Activated CD8-positive, alpha-beta memory T cell treated with anti-CD3 and anti-CD28 coated beads for 1 hour (primary cell): ENCODE data around the gene GNGT1.

Experiments
- DNase-seq, 2 donors: peaks; one replicate each; pipeline ENCODE4 v3.0.0-alpha.2; 2020; ENCODE audit warnings: low read depth in 1 of 2; ENCODE audit errors: extremely low read depth in 1 of 2

GNGT1 gene

DNA sequence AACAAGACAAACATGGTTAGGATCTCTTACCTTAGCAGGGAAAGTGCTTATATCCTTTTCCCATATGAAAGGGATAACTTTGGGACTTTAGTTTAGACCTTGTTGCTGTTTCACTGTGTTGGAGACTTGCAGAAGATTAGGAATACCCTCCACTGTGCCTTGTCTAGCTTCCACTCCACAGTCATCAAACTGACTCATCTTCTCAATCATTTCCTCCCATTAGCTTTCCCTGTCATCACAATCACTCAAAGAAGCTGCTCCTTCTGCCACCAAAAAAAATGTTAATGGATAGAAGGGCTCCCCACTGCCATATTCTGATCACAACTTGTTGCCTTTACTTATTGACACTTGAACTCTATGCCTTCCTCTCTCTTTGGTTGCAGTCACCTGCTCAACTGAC lies 31.9 kb downstream of the GNGT1 start:
- no peak for DNase-seq

DNA sequence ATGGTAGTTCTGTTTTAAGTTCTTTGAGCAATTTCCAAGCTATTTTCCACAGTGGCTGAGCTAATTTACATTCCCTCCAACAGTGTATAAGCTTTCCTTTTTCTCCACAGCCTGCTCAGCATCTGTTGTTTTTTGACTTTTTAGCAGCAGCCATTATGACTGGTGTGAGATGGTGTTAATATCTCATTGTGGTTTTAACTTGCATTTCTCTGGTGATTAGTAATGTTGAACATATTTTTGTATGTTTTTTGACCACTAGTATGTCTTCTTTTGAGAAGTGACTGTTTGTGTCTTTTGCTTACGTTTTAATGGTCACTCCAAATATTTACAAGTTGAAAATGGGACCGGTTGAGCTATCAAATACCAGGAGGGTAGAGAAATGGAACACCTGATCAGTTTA lies 35.6 kb downstream of the GNGT1 start:
- no peak for DNase-seq

DNA sequence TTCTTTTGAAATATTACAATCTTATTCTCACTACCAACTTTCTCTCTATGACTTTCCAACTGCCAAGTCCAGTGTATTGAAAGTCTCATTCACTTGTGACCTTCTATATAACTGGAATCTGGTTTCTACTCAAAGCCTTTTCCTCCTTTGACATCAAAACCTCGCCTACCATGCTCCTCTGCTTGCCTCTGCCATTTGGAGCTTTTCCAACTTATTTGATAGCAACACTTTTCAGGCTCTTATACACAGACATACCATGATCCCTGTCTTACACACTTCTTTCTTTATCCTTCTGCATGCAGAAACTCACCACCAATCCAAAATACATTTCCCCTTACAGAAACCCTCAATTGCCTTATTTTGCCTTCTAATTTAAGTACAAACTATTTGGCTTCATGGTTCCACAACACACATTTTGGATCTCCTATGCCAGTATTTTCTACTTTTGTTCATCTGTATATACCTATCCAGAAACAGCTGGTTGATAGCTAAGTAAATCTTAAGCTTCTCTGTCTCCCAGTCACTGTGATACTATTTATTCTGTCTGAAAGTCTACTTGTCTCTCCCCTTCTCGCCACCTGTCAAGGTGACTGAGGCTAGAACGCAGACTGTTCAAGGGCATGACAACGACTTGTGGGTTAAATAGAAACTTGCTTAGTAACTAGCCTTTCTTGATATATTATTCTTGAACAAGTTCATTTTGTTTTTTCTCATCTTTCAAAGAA lies 37.6 kb downstream of the GNGT1 start:
- DNase-seq = no peak

DNA sequence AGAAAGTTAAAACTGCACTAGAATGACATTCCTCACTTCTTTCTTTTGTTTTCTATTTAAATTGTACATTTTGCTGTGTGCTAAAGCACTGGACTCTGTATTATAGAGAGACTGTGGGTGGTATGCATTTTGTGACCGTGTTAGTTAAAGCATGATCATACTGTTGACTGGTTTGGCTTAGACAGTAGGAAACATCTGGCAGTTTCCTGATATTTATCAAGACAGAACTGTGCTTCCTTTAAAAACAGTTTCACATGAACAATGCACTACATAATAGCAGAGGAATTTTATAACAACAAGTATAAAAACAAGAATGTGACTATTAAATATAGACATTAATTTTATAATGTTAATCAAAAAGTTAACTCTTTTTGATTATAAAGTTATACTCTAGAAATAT lies 38.3 kb downstream of the GNGT1 start:
- DNase-seq = no peak

DNA sequence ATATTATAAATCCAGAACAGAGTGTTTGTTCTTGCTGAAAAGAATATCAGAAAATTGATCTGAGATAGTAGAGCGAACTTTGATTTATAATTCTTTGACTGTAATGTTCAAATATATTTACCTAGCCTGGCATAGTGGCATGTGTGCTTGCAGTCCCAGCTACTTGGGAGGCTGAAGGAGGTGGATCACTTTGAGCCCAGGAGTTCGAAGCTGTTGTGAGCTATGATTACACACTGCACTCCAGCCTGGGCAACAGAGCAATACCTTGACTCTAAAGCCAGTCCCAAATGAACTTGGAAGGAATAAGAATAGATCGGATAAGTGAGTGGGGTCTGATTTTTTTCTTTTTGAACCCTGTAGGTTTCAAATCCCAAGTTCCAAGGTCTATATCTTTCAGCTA lies 38.7 kb downstream of the GNGT1 start:
- no peak for DNase-seq

DNA sequence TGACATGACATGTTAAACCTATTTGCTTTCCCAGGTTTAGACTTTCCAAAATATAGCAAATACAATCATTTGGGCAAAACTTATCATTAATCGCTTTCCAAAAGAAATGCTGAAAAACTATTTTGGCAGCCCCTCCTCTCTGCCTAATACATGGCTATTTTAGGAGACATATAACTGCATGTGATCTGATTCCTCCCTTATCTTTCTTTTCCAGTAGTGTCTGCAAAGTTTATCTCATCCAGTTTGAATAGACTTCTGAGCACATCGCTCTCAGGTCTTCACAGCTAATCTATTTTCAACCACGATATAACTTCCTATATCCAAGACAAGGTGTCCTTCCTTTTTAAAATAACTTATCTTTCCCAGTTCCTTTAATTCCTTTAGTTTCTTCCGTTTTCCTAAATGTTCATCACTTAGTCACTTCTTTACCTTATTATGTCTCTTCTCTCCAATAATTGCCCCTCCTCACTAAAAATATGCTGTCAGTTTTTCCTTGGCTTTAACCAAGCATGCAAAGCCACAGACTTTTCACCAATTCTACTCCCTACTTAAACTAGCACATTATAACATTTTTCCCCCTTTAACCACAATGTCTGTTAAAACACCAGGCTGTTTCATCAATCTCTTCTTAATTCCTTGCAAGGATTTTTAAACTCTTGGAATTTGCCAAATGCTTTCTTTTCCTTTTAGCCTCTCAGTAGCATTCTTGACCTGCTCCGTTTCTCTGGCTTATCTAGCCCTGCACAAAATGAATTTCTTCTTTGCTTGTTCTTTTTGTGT lies 39.6 kb downstream of the GNGT1 start:
- no peak for DNase-seq

DNA sequence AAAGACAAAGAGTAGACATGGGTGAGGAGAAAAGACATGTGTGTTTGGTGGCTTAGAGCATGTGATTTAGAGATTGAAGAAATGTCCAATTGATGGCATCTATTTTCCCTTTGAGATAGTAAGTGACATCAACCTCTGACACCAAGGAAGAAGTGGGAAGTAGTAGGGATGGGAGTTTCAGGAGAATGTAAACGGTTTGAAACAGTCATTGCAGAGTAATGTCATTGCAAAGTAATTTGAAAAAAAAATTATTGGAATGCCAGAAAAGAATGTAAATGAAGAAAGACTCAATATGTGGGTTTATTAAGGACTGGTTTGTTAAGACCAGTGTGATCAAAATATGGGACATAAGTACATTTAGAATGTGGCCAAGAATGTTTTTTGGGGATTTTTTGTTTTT lies 41.7 kb downstream of the GNGT1 start:
- DNase-seq = no peak

DNA sequence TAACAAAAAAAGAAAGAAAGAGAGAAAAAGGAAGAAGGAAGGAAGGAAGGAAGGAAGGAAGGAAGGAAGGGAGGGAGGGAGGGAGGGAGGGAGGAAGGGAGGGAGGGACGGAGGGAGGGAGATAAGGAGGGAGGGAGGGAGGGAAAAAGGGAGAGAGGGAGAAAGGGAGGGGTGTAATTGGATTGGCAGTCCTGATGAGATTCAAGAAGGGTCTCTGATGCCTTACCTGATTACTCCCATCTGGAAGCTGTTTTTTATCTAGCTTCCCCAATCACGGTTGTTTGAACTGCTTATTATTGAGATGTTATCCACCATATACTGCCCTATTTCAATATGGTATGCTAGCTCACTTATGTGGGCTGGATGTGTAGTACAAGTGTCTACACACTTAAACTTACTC lies 42.5 kb downstream of the GNGT1 start:
- DNase-seq = no peak

DNA sequence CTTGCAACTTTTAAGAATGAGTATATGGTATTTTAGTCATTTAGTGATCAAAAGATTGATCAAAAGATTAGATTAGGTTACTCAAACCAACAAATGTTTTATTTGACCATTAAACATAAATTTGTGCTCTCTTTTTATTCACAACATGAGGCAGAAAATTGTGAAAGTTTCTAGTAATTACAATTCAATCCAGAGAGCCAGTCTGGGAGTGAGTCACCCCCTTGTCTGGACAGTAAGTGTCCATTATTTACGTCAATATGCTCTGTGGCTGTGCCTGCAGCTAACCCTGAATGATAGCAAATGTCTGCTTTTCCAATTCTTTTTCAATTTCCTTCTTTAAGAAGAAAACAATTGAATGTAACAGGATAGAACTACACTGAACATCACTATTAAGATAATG lies 43.1 kb downstream of the GNGT1 start:
- DNase-seq = no peak

DNA sequence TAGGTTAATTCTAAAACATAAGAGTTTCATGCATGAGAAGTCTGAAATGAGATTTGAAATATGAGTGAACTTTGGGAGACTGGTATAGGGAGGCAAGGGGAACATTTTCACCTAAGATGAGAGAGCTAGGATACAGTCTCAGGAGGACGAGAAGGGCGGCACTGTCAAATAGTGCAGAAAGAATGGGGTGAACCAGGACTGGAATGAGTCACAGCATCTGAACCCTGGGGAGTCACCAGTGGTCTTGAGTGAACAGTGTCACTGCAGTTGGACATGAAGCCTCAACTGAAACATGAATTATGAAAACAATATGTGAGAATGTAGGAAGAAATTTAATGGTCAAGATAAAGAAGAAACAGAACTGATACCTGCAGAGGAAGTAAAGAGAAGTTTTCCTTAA lies 48.9 kb downstream of the GNGT1 start:
- DNase-seq = no peak

DNA sequence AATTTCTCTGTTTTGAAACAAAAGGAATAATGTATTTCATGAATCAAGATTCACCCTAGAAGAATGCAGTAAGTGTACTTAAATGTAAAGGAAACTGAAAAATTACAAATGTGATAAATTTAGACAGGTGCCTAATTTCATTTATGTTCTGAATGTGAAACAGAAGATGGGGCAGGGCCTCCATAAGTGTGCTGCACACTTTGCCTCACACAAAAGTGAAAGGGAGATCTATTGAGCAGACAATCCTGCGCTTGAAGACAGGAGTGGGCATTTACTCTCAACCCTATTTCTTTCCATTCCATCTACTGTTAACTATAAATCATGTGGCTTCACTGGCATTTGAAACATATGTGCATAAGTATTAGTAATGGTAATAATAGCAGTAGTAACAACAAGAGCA lies 51.4 kb downstream of the GNGT1 start:
- DNase-seq = no peak

DNA sequence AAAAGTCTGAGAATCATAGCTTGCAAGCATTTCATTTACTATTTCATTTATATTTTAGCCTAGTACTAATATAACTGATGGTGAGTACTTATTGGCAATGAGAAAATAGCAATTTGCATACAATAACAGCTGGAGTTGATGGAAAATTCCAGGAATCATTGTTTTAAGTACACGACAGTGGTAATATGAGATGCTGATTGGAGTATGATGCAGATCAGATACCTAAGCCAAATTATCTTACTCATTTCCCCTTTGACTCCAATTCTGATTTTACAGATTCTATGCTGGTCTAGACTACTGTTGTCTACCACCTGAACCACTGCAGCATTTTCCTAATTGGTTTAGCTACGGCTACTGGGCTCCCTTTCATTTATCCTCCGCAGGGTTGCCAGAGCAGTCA lies 51.8 kb downstream of the GNGT1 start:
- DNase-seq = no peak

DNA sequence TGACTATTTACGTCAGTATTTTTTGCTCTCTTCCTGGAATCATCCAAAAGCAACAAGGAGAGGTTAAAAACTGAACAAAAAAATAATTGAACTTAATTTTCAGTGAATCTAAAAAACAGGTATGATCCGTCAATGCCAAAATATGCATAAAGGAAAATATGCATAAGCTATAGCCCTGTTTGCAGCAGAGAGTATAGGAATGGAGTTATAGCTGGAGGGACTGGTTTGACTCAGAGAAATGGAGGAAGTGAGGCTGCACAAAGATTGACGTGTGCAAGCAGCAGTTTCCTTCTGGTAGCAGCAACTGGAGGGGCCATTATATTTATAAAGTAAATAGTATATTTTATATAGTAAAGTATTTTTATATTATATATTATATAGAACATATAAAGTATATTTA lies 52.3 kb downstream of the GNGT1 start:
- no peak for DNase-seq
